ENCODE measurements around the gene GPR62.

The GPR62 gene

GRCh38 chr3:51955893-51956770 lies 951 bp downstream of the GPR62 start:
- H3K4me1 ChIP-seq (ENCODE audit: control insufficient read depth, insufficient read depth, low read length, poor library complexity, severe bottlenecking) = peaks cover 10% of the 10 kb centered on the region
- peaks cover 6% of the 10 kb centered on the region for H3K36me3 ChIP-seq (ENCODE audit: control insufficient read depth, insufficient read depth, low read length)
- H3K9me3 ChIP-seq (ENCODE audit: control insufficient read depth, low read length) = no peaks in the 10 kb centered on the region
- DNase-seq = no peak
- peak overlapping the region; percentile 61 for H3K4me3 ChIP-seq (ENCODE audit: insufficient read depth, low read depth, low read length, poor library complexity, severe bottlenecking)
- H3K27me3 ChIP-seq (replicated peaks; ENCODE audit: control insufficient read depth, insufficient read depth, low read length, poor library complexity, severe bottlenecking) = peaks cover 11% of the 10 kb centered on the region
- H3K27ac ChIP-seq (ENCODE audit: insufficient read depth, low read length, poor library complexity, severe bottlenecking) = no peak overlapping the region

GRCh38 chr3:51957520-51958205 lies 2.5 kb downstream of the GPR62 start:
- Histone ChIP-seq H3K4me3 (ENCODE audit: insufficient read depth, low read depth, low read length, poor library complexity, severe bottlenecking) (no peak overlapping the region), H3K9me3 (ENCODE audit: control insufficient read depth, low read length) (no peaks in the 10 kb centered on the region), H3K27me3 (replicated peaks; ENCODE audit: control insufficient read depth, insufficient read depth, low read length, poor library complexity, severe bottlenecking) (peaks cover 11% of the 10 kb centered on the region), H3K27ac (ENCODE audit: insufficient read depth, low read length, poor library complexity, severe bottlenecking) (no peak overlapping the region), H3K36me3 (ENCODE audit: control insufficient read depth, insufficient read depth, low read length) (peaks cover 6% of the 10 kb centered on the region), H3K4me1 (ENCODE audit: control insufficient read depth, insufficient read depth, low read length, poor library complexity, severe bottlenecking) (peaks cover 10% of the 10 kb centered on the region)
- DNase-seq = no peak

GRCh38 chr3:51958603-51959521 lies 3.7 kb downstream of the GPR62 start:
- no peak overlapping the region for H3K4me3 ChIP-seq (ENCODE audit: insufficient read depth, low read depth, low read length, poor library complexity, severe bottlenecking)
- no peak for DNase-seq
- H3K4me1 ChIP-seq (ENCODE audit: control insufficient read depth, insufficient read depth, low read length, poor library complexity, severe bottlenecking) = peaks cover 10% of the 10 kb centered on the region
- H3K27me3 ChIP-seq (replicated peaks; ENCODE audit: control insufficient read depth, insufficient read depth, low read length, poor library complexity, severe bottlenecking) = peaks cover 11% of the 10 kb centered on the region
- H3K36me3 ChIP-seq (ENCODE audit: control insufficient read depth, insufficient read depth, low read length) = peaks cover 6% of the 10 kb centered on the region
- H3K27ac ChIP-seq (ENCODE audit: insufficient read depth, low read length, poor library complexity, severe bottlenecking) = no peak overlapping the region
- H3K9me3 ChIP-seq (ENCODE audit: control insufficient read depth, low read length) = no peaks in the 10 kb centered on the region

GRCh38 chr3:51959651-51960050 lies 4.5 kb downstream of the GPR62 start:
- Histone ChIP-seq H3K4me3 (ENCODE audit: insufficient read depth, low read depth, low read length, poor library complexity, severe bottlenecking) (no peak overlapping the region), H3K27ac (ENCODE audit: insufficient read depth, low read length, poor library complexity, severe bottlenecking) (no peak overlapping the region), H3K4me1 (ENCODE audit: control insufficient read depth, insufficient read depth, low read length, poor library complexity, severe bottlenecking) (peaks cover 10% of the 10 kb centered on the region), H3K27me3 (replicated peaks; ENCODE audit: control insufficient read depth, insufficient read depth, low read length, poor library complexity, severe bottlenecking) (peaks cover 11% of the 10 kb centered on the region), H3K9me3 (ENCODE audit: control insufficient read depth, low read length) (no peaks in the 10 kb centered on the region), H3K36me3 (ENCODE audit: control insufficient read depth, insufficient read depth, low read length) (peaks cover 6% of the 10 kb centered on the region)
- DNase-seq = no peak

- Histone ChIP-seq H3K27ac (ENCODE audit: insufficient read depth, low read length, poor library complexity, severe bottlenecking) (no peak overlapping the region), H3K36me3 (ENCODE audit: control insufficient read depth, insufficient read depth, low read length) (peaks cover 6% of the 10 kb centered on the region), H3K4me1 (ENCODE audit: control insufficient read depth, insufficient read depth, low read length, poor library complexity, severe bottlenecking) (peaks cover 10% of the 10 kb centered on the region), H3K27me3 (replicated peaks; ENCODE audit: control insufficient read depth, insufficient read depth, low read length, poor library complexity, severe bottlenecking) (peaks cover 11% of the 10 kb centered on the region), H3K4me3 (ENCODE audit: insufficient read depth, low read depth, low read length, poor library complexity, severe bottlenecking) (no peak overlapping the region), H3K9me3 (ENCODE audit: control insufficient read depth, low read length) (no peaks in the 10 kb centered on the region)
- no peak for DNase-seq
Observed at GRCh38 chr3:51960386-51960785, 5.2 kb downstream of the GPR62 start.

GRCh38 chr3:51961011-51961410 lies 5.8 kb downstream of the GPR62 start:
- Histone ChIP-seq H3K27ac (ENCODE audit: insufficient read depth, low read length, poor library complexity, severe bottlenecking) (no peak overlapping the region), H3K36me3 (ENCODE audit: control insufficient read depth, insufficient read depth, low read length) (peaks cover 6% of the 10 kb centered on the region), H3K9me3 (ENCODE audit: control insufficient read depth, low read length) (no peaks in the 10 kb centered on the region), H3K27me3 (replicated peaks; ENCODE audit: control insufficient read depth, insufficient read depth, low read length, poor library complexity, severe bottlenecking) (peaks cover 10% of the 10 kb centered on the region), H3K4me1 (ENCODE audit: control insufficient read depth, insufficient read depth, low read length, poor library complexity, severe bottlenecking) (peaks cover 11% of the 10 kb centered on the region), H3K4me3 (ENCODE audit: insufficient read depth, low read depth, low read length, poor library complexity, severe bottlenecking) (no peak overlapping the region)
- DNase-seq = no peak

- H3K4me1 ChIP-seq (ENCODE audit: control insufficient read depth, insufficient read depth, low read length, poor library complexity, severe bottlenecking) = peaks cover 11% of the 10 kb centered on the region
- DNase-seq = no peak
- no peak overlapping the region for H3K4me3 ChIP-seq (ENCODE audit: insufficient read depth, low read depth, low read length, poor library complexity, severe bottlenecking)
- peaks cover under 1% of the 10 kb centered on the region for H3K27me3 ChIP-seq (replicated peaks; ENCODE audit: control insufficient read depth, insufficient read depth, low read length, poor library complexity, severe bottlenecking)
- H3K27ac ChIP-seq (ENCODE audit: insufficient read depth, low read length, poor library complexity, severe bottlenecking) = no peak overlapping the region
- peaks cover 6% of the 10 kb centered on the region for H3K36me3 ChIP-seq (ENCODE audit: control insufficient read depth, insufficient read depth, low read length)
- no peaks in the 10 kb centered on the region for H3K9me3 ChIP-seq (ENCODE audit: control insufficient read depth, low read length)
Observed at GRCh38 chr3:51961602-51962569, 6.7 kb downstream of the GPR62 start.

- Histone ChIP-seq H3K4me3 (ENCODE audit: insufficient read depth, low read depth, low read length, poor library complexity, severe bottlenecking) (no peak overlapping the region), H3K4me1 (ENCODE audit: control insufficient read depth, insufficient read depth, low read length, poor library complexity, severe bottlenecking) (peaks cover 15% of the 10 kb centered on the region), H3K27me3 (replicated peaks; ENCODE audit: control insufficient read depth, insufficient read depth, low read length, poor library complexity, severe bottlenecking) (no peaks in the 10 kb centered on the region), H3K36me3 (ENCODE audit: control insufficient read depth, insufficient read depth, low read length) (peaks cover 6% of the 10 kb centered on the region), H3K27ac (ENCODE audit: insufficient read depth, low read length, poor library complexity, severe bottlenecking) (no peak overlapping the region), H3K9me3 (ENCODE audit: control insufficient read depth, low read length) (no peaks in the 10 kb centered on the region)
- no peak for DNase-seq
Observed at GRCh38 chr3:51962854-51963530, 7.8 kb downstream of the GPR62 start.

Data from effector memory CD4-positive, alpha-beta T cell (primary cell).